GM12878 (cell line): ENCODE measurements around the gene ALOX12B. TPM values are rescaled to one million over a fixed set of nuclear protein-coding genes. Genes with fewer than 3 reads are reported as not detected.

Source experiments
- ATAC-seq: fragments of 200-7000 bp; cut with Tn5 transposase; 3 replicates; pipeline ENCODE4 v1.9.1; 2020; ENCODE audit warnings: mild to moderate bottlenecking, moderate library complexity
- BruUV-seq: library from RNA; stranded (reverse); fragments of 400-500 nt; replicated peaks from 2 replicates; lab custom pipeline; 2021; lab: Mats Ljungman, UMichigan
- CTCF ChIA-PET: fragments of 300-600 bp; sonication (Branson Sonifier 250); formaldehyde crosslinking; extraction: SDS; loops from one replicate; lab custom pipeline; 2021; ENCODE audit warnings: inconsistent platforms; lab: Yijun Ruan, JAX
- POLR2A ChIA-PET: fragments of 350-600 bp; formaldehyde crosslinking; extraction: SDS; loops from one replicate; lab custom pipeline; 2021; ENCODE audit warnings: inconsistent platforms; lab: Charles Lee
- RAD21 ChIA-PET: fragments of 300-600 bp; sonication (Branson Sonifier 250); formaldehyde crosslinking; loops from one replicate; lab custom pipeline; 2023; ENCODE audit warnings: antibody characterized with exemption; ENCODE audit not compliant: unreplicated experiment; lab: Charles Lee
- SMC1A ChIA-PET: fragments of 300-600 bp; sonication (Branson Sonifier 250); formaldehyde crosslinking; loops from one replicate; lab custom pipeline; 2023; ENCODE audit not compliant: unreplicated experiment, uncharacterized antibody; lab: Charles Lee
- DNase-seq: peaks from one replicate; pipeline ENCODE4 v3.0.0-alpha.2; 2011; ENCODE audit warnings: low read depth, low spot score
- FAIRE-seq: peaks from 3 replicates; lab custom pipeline; 2011; peaks lifted over from hg19 to GRCh38; lab: Jason Lieb, UNC
- H2AFZ ChIP-seq: 2 replicates; pipeline ENCODE4 v1.6.0; 2011; ENCODE audit warnings: low read depth, low read length, control low read depth; ENCODE audit not compliant: control insufficient read depth
- H3K27ac ChIP-seq: 2 replicates; pipeline ENCODE4 v1.5.1; 2011; ENCODE audit warnings: control low read depth; ENCODE audit not compliant: control insufficient read depth, insufficient read depth
- H3K27me3 ChIP-seq, 2 experiments: replicated peaks in 1 of 2; 2 replicates each; pipeline versions ENCODE4 v1.6.0 to v1.6.1; 2011; ENCODE audit warnings: low read length in 1 of 2; ENCODE audit not compliant: control insufficient read depth in 2 of 2, insufficient read depth in 2 of 2
- H3K36me3 ChIP-seq, 2 experiments: 2 replicates each; pipeline ENCODE4 v1.5.1; 2011; ENCODE audit warnings: low read length in 1 of 2; ENCODE audit not compliant: control insufficient read depth in 2 of 2, insufficient read depth in 2 of 2
- H3K4me1 ChIP-seq: 2 replicates; pipeline ENCODE4 v1.6.1; 2011; ENCODE audit warnings: mild to moderate bottlenecking, low read length, moderate library complexity, mixed read lengths; ENCODE audit not compliant: control insufficient read depth, insufficient read depth
- H3K4me2 ChIP-seq: 2 replicates; pipeline ENCODE4 v1.6.0; 2011; ENCODE audit warnings: control low read depth; ENCODE audit not compliant: control insufficient read depth, insufficient read depth
- H3K4me3 ChIP-seq: fragments of 200-600 bp; sonication (generic); 2 replicates; pipeline ENCODE4 v1.5.1; 2016
- H3K79me2 ChIP-seq: 2 replicates; pipeline ENCODE4 v1.6.0; 2011; ENCODE audit warnings: low read length; ENCODE audit not compliant: control insufficient read depth, insufficient read depth
- H3K9ac ChIP-seq: 2 replicates; pipeline ENCODE4 v1.8.0; 2011; ENCODE audit warnings: low read length, control low read depth, mixed read lengths; ENCODE audit not compliant: control insufficient read depth, insufficient read depth
- H3K9me3 ChIP-seq: replicated peaks from 3 replicates; pipeline ENCODE4 v1.5.1; 2011; ENCODE audit warnings: mild to moderate bottlenecking, low read length; ENCODE audit not compliant: control insufficient read depth, insufficient read depth
- H4K20me1 ChIP-seq: 2 replicates; pipeline ENCODE4 v1.6.0; 2011; ENCODE audit not compliant: control insufficient read depth, insufficient read depth
- BRCA1 ChIP-seq: IDR thresholded peaks from 2 replicates; pipeline ENCODE4 v1.6.1; 2011; ENCODE audit warnings: low read depth, low read length, improper control_type of control experiment
- EZH2 ChIP-seq: IDR thresholded peaks from 2 replicates; pipeline ENCODE4 v1.6.1; 2012; ENCODE audit warnings: low read depth, mild to moderate bottlenecking, control low read depth, inconsistent platforms, low read length, borderline replicate concordance; ENCODE audit not compliant: control insufficient read depth
- MEF2B ChIP-seq: fragments of 450-650 bp; IDR thresholded peaks from 2 replicates; pipeline ENCODE4 v1.6.1; 2018; ENCODE audit warnings: mild to moderate bottlenecking, moderate library complexity; ENCODE audit not compliant: partially characterized antibody, poor library complexity, severe bottlenecking
- MYC ChIP-seq: IDR thresholded peaks from 2 replicates; pipeline ENCODE4 v1.6.1; 2011; ENCODE audit warnings: mild to moderate bottlenecking, low read length, moderate library complexity, inconsistent platforms; ENCODE audit not compliant: insufficient read depth, insufficient replicate concordance, insufficient read length, severe bottlenecking
- NFYB ChIP-seq: IDR thresholded peaks from 2 replicates; pipeline ENCODE4 v1.6.1; 2011; ENCODE audit warnings: low read depth, mild to moderate bottlenecking, low read length, improper control_type of control experiment, moderate library complexity; ENCODE audit not compliant: insufficient read depth
- POLR2AphosphoS2 ChIP-seq: IDR thresholded peaks from 2 replicates; pipeline ENCODE4 v1.6.1; 2011; ENCODE audit warnings: low read depth, mild to moderate bottlenecking, low read length, improper control_type of control experiment, moderate library complexity
- POLR2AphosphoS5 ChIP-seq: IDR thresholded peaks from 2 replicates; pipeline ENCODE4 v1.6.1; 2011; ENCODE audit warnings: mild to moderate bottlenecking, low read length, inconsistent platforms
- RELA ChIP-seq: fragments of 450-650 bp; IDR thresholded peaks from 2 replicates; pipeline ENCODE4 v1.8.0; 2014; ENCODE audit warnings: borderline replicate concordance; ENCODE audit not compliant: partially characterized antibody
- RFX5 ChIP-seq: IDR thresholded peaks from 2 replicates; pipeline ENCODE4 v1.6.1; 2011; ENCODE audit warnings: low read depth, low read length, improper control_type of control experiment
- SIX5 ChIP-seq: IDR thresholded peaks from 2 replicates; pipeline ENCODE4 v1.6.1; 2011; ENCODE audit warnings: mild to moderate bottlenecking, low read depth, low read length, moderate library complexity; ENCODE audit not compliant: severe bottlenecking
- SP1 ChIP-seq: IDR thresholded peaks from one replicate; pipeline ENCODE4 v1.6.1; 2011; ENCODE audit warnings: low read depth, low read length
- STAT1 ChIP-seq: fragments of 450-650 bp; conservative IDR thresholded peaks from 2 replicates; pipeline ENCODE4 v1.6.1; 2014; ENCODE audit warnings: antibody characterized with exemption, mild to moderate bottlenecking
- TARDBP ChIP-seq: IDR thresholded peaks from 2 replicates; pipeline ENCODE4 v1.6.1; 2016; ENCODE audit warnings: borderline replicate concordance
- WRNIP1 ChIP-seq: IDR thresholded peaks from 2 replicates; pipeline ENCODE4 v1.6.1; 2011; ENCODE audit warnings: low read depth, low read length, improper control_type of control experiment, borderline replicate concordance
- ZNF274 ChIP-seq: IDR thresholded peaks from one replicate; pipeline ENCODE4 v1.8.0; 2011; ENCODE audit not compliant: insufficient read length, insufficient read depth
- WGBS: methylation state at CpG from one replicate; pipeline ENCODE4 v1.1.6; 2016; ENCODE audit warnings: low lambda C conversion rate; ENCODE audit not compliant: insufficient replicate concordance, insufficient coverage; ENCODE audit errors: missing lambda C conversion rate; 5-methylcytosine and 5-hydroxymethylcytosine counted together
- in situ Hi-C: fragments of 300-500 bp; cut with MboI; formaldehyde crosslinking; loops from 9 replicates; pipeline ENCODE4 v1.14.3; 2018; ENCODE audit warnings: mixed read lengths
- intact Hi-C: fragments of 100-400 bp; cut with micrococcal nuclease; formaldehyde crosslinking; loops from one replicate; pipeline ENCODE4 v1.14.2; 2022; ENCODE audit not compliant: unreplicated experiment
- polyA plus RNA-seq, 11 experiments: library from polyadenylated mRNA; depleted of rRNA in 4 of 11; unstranded in 6 of 11; stranded (reverse) in 5 of 11; fragments of >200 nt; fragmentation: Nextera tagmentation in 4 of 11; fragmentation: Illumina TruSeq in 1 of 11; extraction: Ambion mirVana in 4 of 11; extraction: Trizol in 1 of 11; gene quantifications; 1 replicate in 1 of 11; 2 replicates in 10 of 11; pipeline versions ENCODE4 v1.2.1 to v1.2.3, GENCODE V29; 2011 to 2016; ENCODE audit warnings: inconsistent platforms in 2 of 11, missing spikeins in 2 of 11, low read depth in 1 of 11
- total RNA-seq, 4 experiments: library from RNA; depleted of rRNA in 3 of 4; stranded (reverse); fragments of >200 nt in 3 of 4; fragmentation: Illumina TruSeq in 1 of 4; extraction: Trizol in 1 of 4; gene quantifications; 2 replicates each; pipeline versions ENCODE4 v1.2.1 to v1.2.3, GENCODE V29; 2013 to 2021
- TF ChIP-seq, protein P1 (sequence below): fragments of 450-650 bp; IDR thresholded peaks from 2 replicates; pipeline ENCODE4 v1.6.1; 2016; ENCODE audit warnings: mild to moderate bottlenecking
- TF ChIP-seq, protein P2 (sequence below): IDR thresholded peaks from 2 replicates; pipeline ENCODE4 v1.6.1; 2012; ENCODE audit warnings: low read depth, low read length, improper control_type of control experiment

ALOX12B gene
- total and polyA plus RNA-seq, 10 of the 15 experiments (the other 5 are each of a cell fraction or from before 2014, with no cell fraction given), result 0.17 to 0.54 TPM; not detected in 8

DNA sequence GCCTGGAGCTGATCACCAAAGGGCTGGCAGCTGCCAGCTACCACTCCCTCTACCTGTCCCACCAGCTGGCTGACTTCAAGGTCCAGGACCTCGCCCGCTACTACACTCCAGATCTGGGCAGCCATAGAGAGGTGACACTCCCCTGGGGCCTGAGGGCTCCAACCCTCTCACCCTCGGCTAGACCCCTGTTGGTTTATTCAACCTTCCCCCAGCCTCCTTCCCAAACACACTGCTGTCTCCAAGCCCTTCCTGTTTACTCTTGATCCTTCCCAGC, 18.0 kb downstream of the ALOX12B start (continued):
- TF ChIP-seq POLR2AphosphoS2, result no peak
- no peak for TF ChIP-seq ZNF274
- no peak for TF ChIP-seq RELA

DNA sequence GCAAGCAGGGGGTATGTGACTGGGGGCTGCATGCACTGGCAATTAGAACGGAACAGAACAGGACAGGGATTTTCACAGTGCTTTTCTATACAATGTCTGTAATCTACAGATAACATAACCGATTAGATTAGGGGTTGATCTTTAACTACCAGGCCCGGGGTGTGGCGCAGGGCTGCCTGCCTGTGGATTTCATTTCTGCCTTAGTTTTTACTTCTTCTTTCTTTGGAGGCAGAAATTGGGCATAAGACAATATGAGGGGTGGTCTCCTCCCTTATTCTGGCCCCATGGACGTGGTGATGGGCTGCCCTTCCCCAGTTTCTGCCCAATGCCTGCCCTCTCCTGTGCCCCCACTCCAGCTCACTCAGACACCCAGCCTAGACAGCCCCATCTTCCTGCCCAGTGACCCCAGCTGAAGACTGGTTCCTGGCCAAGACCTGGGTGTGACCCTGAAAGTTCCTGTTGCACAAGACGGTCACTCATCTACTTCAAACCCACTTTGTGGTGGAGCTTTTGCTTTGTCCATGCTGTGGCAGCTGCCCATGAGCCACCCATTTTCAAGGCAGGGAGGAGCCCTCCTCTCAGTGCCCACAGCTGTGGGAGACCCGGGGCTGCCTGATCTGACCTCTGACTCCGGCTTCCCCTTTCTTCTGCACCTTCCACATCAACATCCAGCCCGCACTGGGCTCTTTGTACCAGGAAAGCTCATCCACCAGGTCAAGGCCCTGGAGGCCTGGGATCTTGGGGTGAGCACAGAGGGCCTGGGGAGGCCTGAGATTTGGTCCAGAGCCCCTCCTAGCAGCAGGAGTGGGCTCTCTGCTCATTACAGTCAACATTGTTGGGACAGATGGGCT, 18.6 kb downstream of the ALOX12B start:
- Histone ChIP-seq H3K4me1 (no peaks in the 10 kb centered on the region), H3K79me2 (no peaks in the 10 kb centered on the region), H3K27ac (no peak overlapping the region), H3K4me3 (no peak overlapping the region), H3K36me3 (no peaks in the 10 kb centered on the region), H3K9me3 (no peaks in the 10 kb centered on the region), H3K9ac (no peak overlapping the region), H3K4me2 (no peak overlapping the region), H4K20me1 (no peaks in the 10 kb centered on the region), H3K27me3 (peaks cover 8 to 11% of the 10 kb centered on the region in 2 experiments), H2AFZ (no peak overlapping the region)
- FAIRE-seq (no peak), ATAC-seq (no peak), DNase-seq (no peak)
- POLR2A ChIA-PET, result interaction anchor here (0.5 kb wide), 1 partner anchor 128 kb away, joined by 5 read pairs; no protein-coding TSS in a partner anchor
- RAD21 ChIA-PET, result interaction anchor here (0.6 to 2.5 kb wide), 3 partner anchors 8 to 267 kb away, joined by 3 to 19 read pairs (median 4); no protein-coding TSS in a partner anchor
- no TSS peak for BruUV-seq
- in situ Hi-C loops, result no loop called here
- CTCF ChIA-PET, result interaction anchor here (1.2 to 8.8 kb wide), 7 partner anchors 8 to 232 kb away, joined by 3 to 76 read pairs (median 6); no protein-coding TSS in a partner anchor
- 20% methylated on average over 8 of the region's 9 CpGs for WGBS
- SMC1A ChIA-PET, result interaction anchor here (1.1 to 3.5 kb wide), 3 partner anchors 8 to 50 kb away, joined by 5 to 18 read pairs (median 7); no protein-coding TSS in a partner anchor
- intact Hi-C loops, result no loop called here
- TF ChIP-seq TARDBP (no peak), EZH2 (no peak), NFYB (no peak), MYC (no peak), SP1 (no peak), POLR2AphosphoS2 (no peak), RFX5 (no peak), WRNIP1 (no peak), MEF2B (no peak), BRCA1 (no peak), POLR2AphosphoS5 (no peak), STAT1 (no peak), SIX5 (no peak)
- TF ChIP-seq, protein P1, sequence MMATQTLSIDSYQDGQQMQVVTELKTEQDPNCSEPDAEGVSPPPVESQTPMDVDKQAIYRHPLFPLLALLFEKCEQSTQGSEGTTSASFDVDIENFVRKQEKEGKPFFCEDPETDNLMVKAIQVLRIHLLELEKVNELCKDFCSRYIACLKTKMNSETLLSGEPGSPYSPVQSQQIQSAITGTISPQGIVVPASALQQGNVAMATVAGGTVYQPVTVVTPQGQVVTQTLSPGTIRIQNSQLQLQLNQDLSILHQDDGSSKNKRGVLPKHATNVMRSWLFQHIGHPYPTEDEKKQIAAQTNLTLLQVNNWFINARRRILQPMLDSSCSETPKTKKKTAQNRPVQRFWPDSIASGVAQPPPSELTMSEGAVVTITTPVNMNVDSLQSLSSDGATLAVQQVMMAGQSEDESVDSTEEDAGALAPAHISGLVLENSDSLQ, result no peak
- TF ChIP-seq, protein P2, sequence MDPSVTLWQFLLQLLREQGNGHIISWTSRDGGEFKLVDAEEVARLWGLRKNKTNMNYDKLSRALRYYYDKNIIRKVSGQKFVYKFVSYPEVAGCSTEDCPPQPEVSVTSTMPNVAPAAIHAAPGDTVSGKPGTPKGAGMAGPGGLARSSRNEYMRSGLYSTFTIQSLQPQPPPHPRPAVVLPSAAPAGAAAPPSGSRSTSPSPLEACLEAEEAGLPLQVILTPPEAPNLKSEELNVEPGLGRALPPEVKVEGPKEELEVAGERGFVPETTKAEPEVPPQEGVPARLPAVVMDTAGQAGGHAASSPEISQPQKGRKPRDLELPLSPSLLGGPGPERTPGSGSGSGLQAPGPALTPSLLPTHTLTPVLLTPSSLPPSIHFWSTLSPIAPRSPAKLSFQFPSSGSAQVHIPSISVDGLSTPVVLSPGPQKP, result no peak
